HG03460 (cell line): ENCODE results near the gene HINFP.
"Not testable (repeated sequence)": the region's sequence is repeated elsewhere in the genome, so short reads cannot be mapped to it uniquely, and the experiment has no call there.

Source experiments
- ATAC-seq: cut with Tn5 transposase; IDR thresholded peaks from one replicate; pipeline ENCODE4 v1.9.1; 2021; ENCODE audit not compliant: unreplicated experiment

HINFP gene

GRCh38 chr11:119100246-119100970 lies 21.0 kb upstream of the HINFP start:
- ATAC-seq = no peak

GRCh38 chr11:119100994-119101758 lies 20.2 kb upstream of the HINFP start:
- peak; percentile 14 for ATAC-seq

GRCh38 chr11:119101759-119102423 lies 19.5 kb upstream of the HINFP start, which contains the start of gene DPAGT1:
Gene DPAGT1 (minus strand): TSS chr11:119101853. CDS start chr11:119101655, 198 bp downstream.
- ATAC-seq = peak; percentile 74

GRCh38 chr11:119103161-119103664 lies 18.2 kb upstream of the HINFP start:
- ATAC-seq = not testable (repeated sequence)

GRCh38 chr11:119103793-119104192 lies 17.6 kb upstream of the HINFP start:
- ATAC-seq = no peak

- ATAC-seq = peak; percentile 78
Measured at GRCh38 chr11:119106564-119107537, 14.5 kb upstream of the HINFP start, which contains the start of gene C2CD2L. Gene C2CD2L (plus strand): TSS chr11:119107344. CDS start chr11:119107742, 398 bp downstream.

- ATAC-seq = peak; percentile 16
Measured at GRCh38 chr11:119107538-119108145, 13.7 kb upstream of the HINFP start.

GRCh38 chr11:119108146-119108856 lies 13.1 kb upstream of the HINFP start:
- no peak for ATAC-seq

GRCh38 chr11:119108857-119109221 lies 12.5 kb upstream of the HINFP start:
- ATAC-seq = no peak

GRCh38 chr11:119109843-119110242 lies 11.5 kb upstream of the HINFP start:
- ATAC-seq = no peak

- no peak for ATAC-seq
Measured at GRCh38 chr11:119110439-119110838, 10.9 kb upstream of the HINFP start.

GRCh38 chr11:119111361-119111925 lies 9.9 kb upstream of the HINFP start:
- ATAC-seq = no peak

GRCh38 chr11:119112314-119113020 lies 8.9 kb upstream of the HINFP start:
- no peak for ATAC-seq

- no peak for ATAC-seq
Measured at GRCh38 chr11:119113716-119114115, 7.7 kb upstream of the HINFP start.

GRCh38 chr11:119114351-119114750 lies 7.0 kb upstream of the HINFP start:
- ATAC-seq = no peak

- ATAC-seq = no peak
Measured at GRCh38 chr11:119115484-119116234, 5.7 kb upstream of the HINFP start.

GRCh38 chr11:119116235-119116594 lies 5.2 kb upstream of the HINFP start:
- no peak for ATAC-seq

GRCh38 chr11:119116601-119117000 lies 4.8 kb upstream of the HINFP start:
- no peak for ATAC-seq
